ENCODE measurements around the gene CORO7. TPM values are rescaled to one million over a fixed set of nuclear protein-coding genes. Genes with fewer than 3 reads are reported as not detected.
A peak's percentile ranks its signal among the peaks of the same experiment; 100 is the strongest.

The CORO7 gene
- polyA plus RNA-seq, 3 donors: 44.7 to 181 (median 68.4) TPM

- H3K27me3 Mint-ChIP-seq (ENCODE audit: low read depth in 3 of 3): peaks cover 1 to 2% (median 1%) of the 10 kb centered on the region in 3 donors
- no peaks in the 10 kb centered on the region for H3K9me3 Mint-ChIP-seq
- no peak for DNase-seq
- peaks cover 57 to 94% of the 10 kb centered on the region in 2 donors for H3K36me3 Mint-ChIP-seq
- no peaks in the 10 kb centered on the region for H3K27me3 ChIP-seq (ENCODE audit: control insufficient read depth in 2 of 2, insufficient read depth in 2 of 2, low read length in 2 of 2)
- H3K4me1 ChIP-seq (ENCODE audit: control insufficient read depth in 1 of 2, insufficient read depth in 2 of 2, low read length in 2 of 2): no peaks in the 10 kb centered on the region
- H3K4me1 Mint-ChIP-seq: no peaks in the 10 kb centered on the region
- WGBS (ENCODE audit: insufficient coverage): 90% methylated on average over 34 of the region's 37 CpGs
- peaks cover 4% of the 10 kb centered on the region for H3K79me2 ChIP-seq (ENCODE audit: insufficient read depth, low read length)
- H3K27ac Mint-ChIP-seq: peak overlapping the region in 1 of 7 donors; percentile 33
- no peak overlapping the region for H2AFZ ChIP-seq (ENCODE audit: insufficient read depth, low read depth, low read length, poor library complexity, severe bottlenecking)
- no peak overlapping the region for H3K4me3 ChIP-seq (replicated peaks in 1 of 3; ENCODE audit: low read depth in 2 of 3, low read length in 3 of 3)
- TF ChIP-seq CTCF (IDR thresholded peaks at IDR 0.05): no peak
- H3K27ac ChIP-seq (ENCODE audit: low read depth in 1 of 2, low read length in 2 of 2): no peak overlapping the region
- no peaks in the 10 kb centered on the region for H3K9me3 ChIP-seq (replicated peaks in 1 of 2; ENCODE audit: control insufficient read depth in 1 of 2, insufficient read depth in 1 of 2, low read length in 2 of 2)
- no peak overlapping the region for H3K9ac ChIP-seq (ENCODE audit: insufficient read depth, low read length, poor library complexity, severe bottlenecking)
- H3K4me3 Mint-ChIP-seq: no peak overlapping the region
- intact Hi-C loops (cut with micrococcal nuclease): no loop called here
- peaks cover 78 to 97% of the 10 kb centered on the region in 2 donors for H3K36me3 ChIP-seq (replicated peaks in 1 of 2; ENCODE audit: control insufficient read depth in 1 of 2, insufficient read depth in 2 of 2, low read length in 2 of 2)
- no peak overlapping the region for H3K4me2 ChIP-seq (replicated peaks; ENCODE audit: extremely low read depth, low read length, poor library complexity, severe bottlenecking)
- peaks cover 93% of the 10 kb centered on the region for H4K20me1 ChIP-seq (ENCODE audit: insufficient read depth, low read length)
Observed at GRCh38 chr16:4364196-4365013, 52.0 kb downstream of the CORO7 start.

GRCh38 chr16:4362476-4363135 is 53.8 kb downstream of the CORO7 start:
- H3K9ac ChIP-seq (ENCODE audit: insufficient read depth, low read length, poor library complexity, severe bottlenecking): no peak overlapping the region
- intact Hi-C loops (cut with micrococcal nuclease): no loop called here

More at GRCh38 chr16:4362476-4363135, 53.8 kb downstream of the CORO7 start:
- Histone ChIP-seq H3K79me2 (ENCODE audit: insufficient read depth, low read length) (peaks cover 3% of the 10 kb centered on the region), H3K9me3 (replicated peaks in 1 of 2; ENCODE audit: control insufficient read depth in 1 of 2, insufficient read depth in 1 of 2, low read length in 2 of 2) (no peaks in the 10 kb centered on the region), H3K4me3 (replicated peaks in 1 of 3; ENCODE audit: low read depth in 2 of 3, low read length in 3 of 3) (no peak overlapping the region), H2AFZ (ENCODE audit: insufficient read depth, low read depth, low read length, poor library complexity, severe bottlenecking) (no peak overlapping the region), H4K20me1 (ENCODE audit: insufficient read depth, low read length) (peaks cover 93% of the 10 kb centered on the region), H3K36me3 (replicated peaks in 1 of 2; ENCODE audit: control insufficient read depth in 1 of 2, insufficient read depth in 2 of 2, low read length in 2 of 2) (peaks cover 90 to 100% of the 10 kb centered on the region in 2 donors), H3K4me1 (ENCODE audit: control insufficient read depth in 1 of 2, insufficient read depth in 2 of 2, low read length in 2 of 2) (no peaks in the 10 kb centered on the region), H3K27me3 (ENCODE audit: control insufficient read depth in 2 of 2, insufficient read depth in 2 of 2, low read length in 2 of 2) (no peaks in the 10 kb centered on the region), H3K27ac (ENCODE audit: low read depth in 1 of 2, low read length in 2 of 2) (no peak overlapping the region), H3K4me2 (replicated peaks; ENCODE audit: extremely low read depth, low read length, poor library complexity, severe bottlenecking) (no peak overlapping the region)
- Mint-ChIP-seq H3K9me3 (no peaks in the 10 kb centered on the region), H3K27ac (peak overlapping the region in 2 of 7 donors; percentile 30 to 37), H3K36me3 (peaks cover 70 to 98% of the 10 kb centered on the region in 2 donors), H3K4me3 (no peak overlapping the region), H3K4me1 (no peaks in the 10 kb centered on the region), H3K27me3 (ENCODE audit: low read depth in 3 of 3) (peaks cover 1 to 3% (median 2%) of the 10 kb centered on the region in 3 donors)
- no peak for TF ChIP-seq CTCF (IDR thresholded peaks at IDR 0.05)
- WGBS (ENCODE audit: insufficient coverage): 88% methylated on average over 13 of the region's 19 CpGs
- DNase-seq: no peak

All from CD14-positive monocyte (primary cell).